HG02981 (cell line): ENCODE data around the gene USP50.
"Not testable (repeated sequence)": the region's sequence is repeated elsewhere in the genome, so short reads cannot be mapped to it uniquely, and the experiment has no call there.

ENCODE experiments used
- ATAC-seq: cut with Tn5 transposase; IDR thresholded peaks from one replicate; pipeline ENCODE4 v1.9.1; 2021; ENCODE audit warnings: mild to moderate bottlenecking, moderate library complexity; ENCODE audit not compliant: unreplicated experiment

The USP50 gene

GRCh38 chr15:50546566-50546965 is at the start of gene USP50:
Gene USP50 (minus strand): TSS chr15:50546666. CDS start chr15:50546525, 141 bp downstream.
- ATAC-seq = no peak

- no peak for ATAC-seq
Measured at GRCh38 chr15:50594311-50594710, 47.8 kb upstream of the USP50 start.

- no peak for ATAC-seq
Measured at GRCh38 chr15:50593761-50594160, 47.3 kb upstream of the USP50 start.

- no peak for ATAC-seq
Measured at GRCh38 chr15:50590288-50590687, 43.8 kb upstream of the USP50 start.

GRCh38 chr15:50577492-50577891 is 31.0 kb upstream of the USP50 start:
- no peak for ATAC-seq

- no peak for ATAC-seq
Measured at GRCh38 chr15:50576166-50576565, 29.7 kb upstream of the USP50 start.

- ATAC-seq = not testable (repeated sequence)
Measured at GRCh38 chr15:50573842-50574241, 27.4 kb upstream of the USP50 start.

GRCh38 chr15:50563756-50564155 is 17.3 kb upstream of the USP50 start:
- no peak for ATAC-seq

- no peak for ATAC-seq
Measured at GRCh38 chr15:50562735-50563640, 16.5 kb upstream of the USP50 start.

GRCh38 chr15:50558012-50558411 is 11.5 kb upstream of the USP50 start:
- no peak for ATAC-seq

GRCh38 chr15:50556642-50557371 is 10.3 kb upstream of the USP50 start:
- ATAC-seq = no peak

- no peak for ATAC-seq
Measured at GRCh38 chr15:50552238-50552637, 5.8 kb upstream of the USP50 start.

GRCh38 chr15:50549326-50549725 is 2.9 kb upstream of the USP50 start:
- no peak for ATAC-seq

- ATAC-seq = no peak
Measured at GRCh38 chr15:50544368-50544767, 2.1 kb downstream of the USP50 start.

- ATAC-seq = no peak
Measured at GRCh38 chr15:50543556-50543955, 2.9 kb downstream of the USP50 start.

- ATAC-seq = no peak
Measured at GRCh38 chr15:50542887-50543210, 3.6 kb downstream of the USP50 start.

GRCh38 chr15:50531766-50532165 is 14.7 kb downstream of the USP50 start:
- ATAC-seq = no peak

- no peak for ATAC-seq
Measured at GRCh38 chr15:50531163-50531562, 15.3 kb downstream of the USP50 start.

- no peak for ATAC-seq
Measured at GRCh38 chr15:50523851-50524251, 22.6 kb downstream of the USP50 start.

- ATAC-seq = no peak
Measured at GRCh38 chr15:50519740-50520425, 26.6 kb downstream of the USP50 start.

- no peak for ATAC-seq
Measured at GRCh38 chr15:50513001-50513400, 33.5 kb downstream of the USP50 start.

GRCh38 chr15:50506121-50506520 is 40.3 kb downstream of the USP50 start:
- no peak for ATAC-seq
